IMR-90 (cell line): ENCODE data around the gene SAMD1. TPM values are rescaled to one million over a fixed set of nuclear protein-coding genes. Genes with fewer than 3 reads are reported as not detected.

Experiments
- ATAC-seq: fragments of 200-7000 bp; cut with Tn5 transposase; 2 replicates; pipeline ENCODE4 v1.9.1; 2020; ENCODE audit warnings: low read depth, mild to moderate bottlenecking, moderate library complexity
- BruUV-seq: library from RNA; stranded (reverse); fragments of 400-500 nt; replicated peaks from 2 replicates; lab custom pipeline; 2021; lab: Mats Ljungman, UMichigan
- CTCF ChIA-PET: fragments of 300-600 bp; formaldehyde crosslinking; extraction: SDS; loops from one replicate; lab custom pipeline; 2021; ENCODE audit warnings: antibody characterized with exemption; lab: Yijun Ruan, JAX
- POLR2A ChIA-PET: fragments of 300-600 bp; sonication (Branson Sonifier 250); formaldehyde crosslinking; loops from one replicate; lab custom pipeline; 2022; ENCODE audit warnings: antibody characterized with exemption; ENCODE audit not compliant: unreplicated experiment; lab: Charles Lee
- DNase-seq: peaks from one replicate; pipeline ENCODE4 v3.0.0; 2013
- H2AFZ ChIP-seq: replicated peaks from 2 replicates; pipeline ENCODE3; 2013; ENCODE audit warnings: low read length, mild to moderate bottlenecking; ENCODE audit not compliant: poor library complexity
- H2AK5ac ChIP-seq: 2 replicates; pipeline ENCODE4 v1.6.1; 2013; ENCODE audit warnings: low read depth, low read length, inconsistent platforms
- H2AK9ac ChIP-seq: replicated peaks from 2 replicates; pipeline ENCODE3; 2013; ENCODE audit warnings: mild to moderate bottlenecking, low read depth, low read length, moderate library complexity; ENCODE audit not compliant: poor library complexity
- H2BK120ac ChIP-seq: 2 replicates; pipeline ENCODE4 v1.6.1; 2013; ENCODE audit warnings: low read depth, low read length, inconsistent platforms
- H2BK15ac ChIP-seq: 3 replicates; pipeline ENCODE4 v1.6.1; 2013; ENCODE audit warnings: low read depth, low read length, inconsistent platforms
- H2BK20ac ChIP-seq: 2 replicates; pipeline ENCODE4 v1.6.1; 2013; ENCODE audit warnings: low read depth, mild to moderate bottlenecking, inconsistent platforms, low read length, moderate library complexity
- H2BK5ac ChIP-seq: 2 replicates; pipeline ENCODE4 v1.6.1; 2013; ENCODE audit warnings: mild to moderate bottlenecking, low read depth, low read length, inconsistent platforms; ENCODE audit not compliant: poor library complexity, severe bottlenecking
- H3K14ac ChIP-seq: replicated peaks from 2 replicates; pipeline ENCODE4 v1.6.1; 2013; ENCODE audit warnings: low read depth, low read length, inconsistent platforms
- H3K18ac ChIP-seq: 2 replicates; pipeline ENCODE4 v1.6.1; 2013; ENCODE audit warnings: low read depth, low read length, control low read depth
- H3K23ac ChIP-seq: 2 replicates; pipeline ENCODE4 v1.6.1; 2013; ENCODE audit warnings: low read depth, low read length, inconsistent platforms
- H3K27ac ChIP-seq: 2 replicates; pipeline ENCODE4 v1.5.1; 2013; ENCODE audit warnings: mild to moderate bottlenecking, control low read depth, low read length; ENCODE audit not compliant: insufficient read depth
- H3K27me3 ChIP-seq: 2 replicates; pipeline ENCODE4 v1.6.1; 2013; ENCODE audit warnings: low read length; ENCODE audit not compliant: control insufficient read depth, insufficient read depth
- H3K36me3 ChIP-seq: 2 replicates; pipeline ENCODE4 v1.6.1; 2013; ENCODE audit warnings: low read length, mixed read lengths; ENCODE audit not compliant: control insufficient read depth, insufficient read depth
- H3K4ac ChIP-seq: 2 replicates; pipeline ENCODE4 v1.6.1; 2013; ENCODE audit warnings: low read depth, low read length, inconsistent platforms
- H3K4me1 ChIP-seq: 2 replicates; pipeline ENCODE4 v1.6.1; 2013; ENCODE audit warnings: low read length, mixed read lengths; ENCODE audit not compliant: control insufficient read depth, insufficient read depth
- H3K4me2 ChIP-seq: 2 replicates; pipeline ENCODE4 v1.6.1; 2013; ENCODE audit warnings: low read depth, mild to moderate bottlenecking, control low read depth, low read length, moderate library complexity
- H3K4me3 ChIP-seq: 2 replicates; pipeline ENCODE4 v1.5.1; 2013; ENCODE audit warnings: low read depth, mild to moderate bottlenecking, control low read depth, low read length, moderate library complexity; ENCODE audit not compliant: insufficient read depth
- H3K56ac ChIP-seq: 2 replicates; pipeline ENCODE4 v1.6.1; 2013; ENCODE audit warnings: low read length, inconsistent platforms; ENCODE audit not compliant: insufficient read depth; ENCODE audit errors: extremely low read depth
- H3K79me1 ChIP-seq, 2 experiments: 2 replicates each; pipeline ENCODE4 v1.6.1; 2013; ENCODE audit warnings: low read length in 2 of 2, inconsistent platforms in 1 of 2, low read depth in 1 of 2
- H3K9ac ChIP-seq: 2 replicates; pipeline ENCODE4 v1.6.1; 2013; ENCODE audit warnings: low read depth, low read length, control low read depth
- H3K9me1 ChIP-seq: 2 replicates; pipeline ENCODE4 v1.6.1; 2013; ENCODE audit warnings: low read length, inconsistent platforms; ENCODE audit not compliant: insufficient read depth
- H3K9me3 ChIP-seq: 2 replicates; pipeline ENCODE4 v1.6.1; 2013; ENCODE audit warnings: low read length; ENCODE audit not compliant: control insufficient read depth, insufficient read depth
- H4K20me1 ChIP-seq: 2 replicates; pipeline ENCODE4 v1.6.1; 2013; ENCODE audit warnings: low read length, inconsistent platforms; ENCODE audit not compliant: insufficient read depth
- H4K5ac ChIP-seq: 2 replicates; pipeline ENCODE4 v1.6.1; 2013; ENCODE audit warnings: mild to moderate bottlenecking, low read depth, low read length, control low read depth
- H4K8ac ChIP-seq, 2 experiments: 2 replicates each; pipeline ENCODE4 v1.6.1; 2013; ENCODE audit warnings: low read depth in 2 of 2, low read length in 2 of 2, control low read depth in 1 of 2, inconsistent platforms in 1 of 2
- H4K91ac ChIP-seq: 2 replicates; pipeline ENCODE4 v1.6.1; 2013; ENCODE audit warnings: low read depth, low read length, inconsistent platforms; ENCODE audit not compliant: insufficient read depth
- BHLHE40 ChIP-seq: fragments of 150-350 bp; IDR thresholded peaks from 2 replicates; pipeline ENCODE4 v1.6.1; 2016; ENCODE audit warnings: mild to moderate bottlenecking, low read depth, low read length
- FOS ChIP-seq: fragments of 150-350 bp; IDR thresholded peaks from 2 replicates; pipeline ENCODE4 v1.6.1; 2016; ENCODE audit warnings: low read depth, low read length
- RFX5 ChIP-seq: IDR thresholded peaks from 2 replicates; pipeline ENCODE4 v1.8.0; 2012; ENCODE audit warnings: low read depth, mild to moderate bottlenecking, low read length, moderate library complexity
- WGBS, 2 experiments: methylation state at CpG; one replicate each; pipeline versions ENCODE4 v1.1.5 to v1.1.7; 2013; ENCODE audit warnings: missing lambda C conversion rate in 2 of 2; ENCODE audit not compliant: insufficient read length in 1 of 2; ENCODE audit errors: extremely low coverage in 2 of 2; 5-methylcytosine and 5-hydroxymethylcytosine counted together
- dilution Hi-C: fragments of 300-500 bp; cut with HindIII; formaldehyde crosslinking; loops from one replicate; pipeline ENCODE4 v1.14.3; 2018; ENCODE audit warnings: low sequenced_read_pairs; ENCODE audit not compliant: unreplicated experiment
- in situ Hi-C: fragments of 300-500 bp; cut with MboI; formaldehyde crosslinking; loops from 3 replicates; pipeline ENCODE4 v1.14.3; 2019; ENCODE audit warnings: low sequenced_read_pairs, inconsistent platforms, mixed read lengths
- intact Hi-C: fragments of 100-400 bp; cut with micrococcal nuclease; formaldehyde crosslinking; loops from 2 replicates; pipeline ENCODE4 v1.10.0; 2022
- polyA plus RNA-seq, 3 experiments: library from polyadenylated mRNA; depleted of rRNA; stranded (reverse); fragments of >200 nt; gene quantifications; 2 replicates each; pipeline ENCODE4 v1.2.3, GENCODE V29; 2012; ENCODE audit warnings: low replicate concordance in 1 of 3
- total RNA-seq: library from RNA; depleted of rRNA; stranded (reverse); fragments of >200 nt; gene quantifications from 2 replicates; pipeline ENCODE4 v1.2.3, GENCODE V29; 2012

Gene SAMD1
- total and polyA plus RNA-seq, 2 of the 4 experiments (the other 2 are of a cell fraction): 6.5 to 14.1 TPM

DNA sequence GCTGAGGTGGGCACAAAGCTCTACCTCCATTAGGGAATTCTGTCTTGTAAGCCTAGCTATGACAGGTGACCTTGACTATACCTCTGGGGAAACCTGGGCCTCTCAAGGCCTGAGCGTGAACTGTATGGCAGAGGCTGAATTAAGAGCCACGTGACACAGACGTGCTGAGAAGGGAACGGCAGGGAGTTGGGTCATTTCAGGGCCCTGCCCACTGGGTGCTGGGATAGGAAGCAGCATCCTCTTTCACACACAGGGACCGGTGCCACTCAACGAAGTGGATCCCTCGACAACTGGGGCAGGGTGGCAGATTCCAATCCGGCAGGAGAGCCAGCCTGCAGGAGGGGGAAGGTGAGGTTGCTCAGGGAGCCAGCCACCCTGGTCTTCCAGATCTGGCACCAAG lies 36.6 kb upstream of the SAMD1 start:
- Histone ChIP-seq H2BK5ac (no peak overlapping the region), H3K18ac (no peak overlapping the region), H3K9me3 (no peaks in the 10 kb centered on the region), H2AFZ (no peak overlapping the region), H3K9ac (no peak overlapping the region), H4K20me1 (no peaks in the 10 kb centered on the region), H2AK9ac (no peak overlapping the region), H2BK20ac (no peak overlapping the region), H4K5ac (no peak overlapping the region), H3K27me3 (no peaks in the 10 kb centered on the region), H3K4me3 (no peak overlapping the region), H3K9me1 (no peaks in the 10 kb centered on the region), H3K4ac (no peak overlapping the region), H3K4me1 (no peaks in the 10 kb centered on the region), H2BK15ac (no peak overlapping the region), H3K79me1 (peaks cover 0 to 23% of the 10 kb centered on the region in 2 experiments; a peak in 3 of 4 replicates), H4K91ac (no peak overlapping the region), H2AK5ac (no peak overlapping the region), H3K56ac (no peak overlapping the region), H3K27ac (no peak overlapping the region), H3K36me3 (no peaks in the 10 kb centered on the region), H2BK120ac (no peak overlapping the region), H3K14ac (no peak overlapping the region), H4K8ac (no peak overlapping the region), H3K23ac (no peak overlapping the region), H3K4me2 (no peak overlapping the region)
- WGBS, 2 experiments: no CpG with 5 or more reads among the region's 8 CpGs
- in situ Hi-C loops: no loop called here
- no TSS peak for BruUV-seq
- CTCF ChIA-PET: no interaction called here
- TF ChIP-seq FOS (no peak), RFX5 (no peak), BHLHE40 (no peak)
- no peak for DNase-seq
- POLR2A ChIA-PET: no interaction called here
- ATAC-seq: no peak
- dilution Hi-C loops: no loop called here
- intact Hi-C loops: no loop called here
